A549 (cell line): ENCODE data around the gene CCDC157. TPM values are rescaled to one million over a fixed set of nuclear protein-coding genes. Genes with fewer than 3 reads are reported as not detected.

Source experiments
- ATAC-seq, 2 experiments: fragments of 200-7000 bp in 1 of 2; fragments of >200 bp in 1 of 2; cut with Nextera tagmentation in 1 of 2; cut with Tn5 transposase in 1 of 2; 3 replicates each; pipeline versions ENCODE4 v1.8.0 to v1.9.1; 2018 to 2020; ENCODE audit warnings: mild to moderate bottlenecking in 1 of 2, moderate library complexity in 1 of 2
- CTCF ChIA-PET: fragments of 300-600 bp; sonication (Branson Sonifier 250); formaldehyde crosslinking; extraction: SDS; loops from one replicate; lab custom pipeline; 2021; ENCODE audit warnings: antibody characterized with exemption, inconsistent platforms; lab: Yijun Ruan, JAX
- POLR2A ChIA-PET: fragments of 350-600 bp; formaldehyde crosslinking; extraction: SDS; loops from one replicate; lab custom pipeline; 2021; ENCODE audit warnings: antibody characterized with exemption, inconsistent platforms; lab: Yijun Ruan, JAX
- DNase-seq, 2 experiments: peaks; one replicate each; pipeline versions ENCODE4 v3.0.0 to v3.0.0-alpha.2; 2011 to 2016; ENCODE audit warnings: low read depth in 1 of 2, low spot score in 1 of 2
- FAIRE-seq: peaks from 2 replicates; lab custom pipeline; 2011; peaks lifted over from hg19 to GRCh38; lab: Jason Lieb, UNC
- H3K27ac ChIP-seq, 2 experiments: fragments of >200 bp; sonication (Bioruptor Twin); formaldehyde crosslinking; 3 replicates each; pipeline ENCODE4 v1.5.1; 2016 to 2017
- H3K4me1 ChIP-seq: fragments of >200 bp; sonication (Bioruptor Twin); formaldehyde crosslinking; 3 replicates; pipeline ENCODE4 v1.6.1; 2016
- H3K4me2 ChIP-seq: fragments of >200 bp; sonication (Bioruptor Twin); formaldehyde crosslinking; 3 replicates; pipeline ENCODE4 v1.6.1; 2016
- H3K4me3 ChIP-seq: fragments of >200 bp; sonication (Bioruptor Twin); formaldehyde crosslinking; 3 replicates; pipeline ENCODE4 v1.5.1; 2016
- H3K9me3 ChIP-seq: fragments of >200 bp; sonication (Bioruptor Twin); formaldehyde crosslinking; 3 replicates; pipeline ENCODE4 v1.6.1; 2016
- CBX8 ChIP-seq: fragments of 200-600 bp; sonication (generic); IDR thresholded peaks from 2 replicates; pipeline ENCODE4 v1.6.1; 2016
- CEBPB ChIP-seq, 2 experiments: fragments of >200 bp in 1 of 2; sonication (Bioruptor Twin) in 1 of 2; formaldehyde crosslinking in 1 of 2; IDR thresholded peaks; 2 replicates each; pipeline ENCODE4 v1.6.1; 2012 to 2016
- CHD4 ChIP-seq: fragments of 200-600 bp; sonication (generic); IDR thresholded peaks from 2 replicates; pipeline ENCODE4 v1.6.1; 2016; ENCODE audit warnings: antibody characterized with exemption, mild to moderate bottlenecking, borderline replicate concordance
- ESRRA ChIP-seq: fragments of 150-350 bp; IDR thresholded peaks from 2 replicates; pipeline ENCODE4 v1.6.1; 2014; ENCODE audit warnings: mild to moderate bottlenecking, low read length, borderline replicate concordance
- FOSB ChIP-seq: fragments of 250-450 bp; sonication (Bioruptor Pico); IDR thresholded peaks from 2 replicates; pipeline ENCODE4 v1.5.0; 2020; ENCODE audit warnings: mild to moderate bottlenecking, moderate library complexity
- FOXS1 ChIP-seq: fragments of 250-450 bp; sonication (Bioruptor Pico); IDR thresholded peaks from 2 replicates; pipeline ENCODE4 v1.5.0; 2020; ENCODE audit warnings: mild to moderate bottlenecking, moderate library complexity
- GATA3 ChIP-seq: IDR thresholded peaks from 2 replicates; pipeline ENCODE4 v1.6.1; 2012; ENCODE audit warnings: borderline replicate concordance
- HEYL ChIP-seq: fragments of 250-450 bp; sonication (Bioruptor Pico); IDR thresholded peaks from 2 replicates; pipeline ENCODE4 v1.8.0; 2021; ENCODE audit warnings: mild to moderate bottlenecking, moderate library complexity
- JUN ChIP-seq, 2 experiments: fragments of >200 bp; sonication (Bioruptor Twin); formaldehyde crosslinking; IDR thresholded peaks; 2 replicates in 1 of 2; 3 replicates in 1 of 2; pipeline ENCODE4 v1.6.1; 2016 to 2017
- JUNB ChIP-seq: fragments of >200 bp; sonication (Bioruptor Twin); formaldehyde crosslinking; IDR thresholded peaks from 2 replicates; pipeline ENCODE4 v1.6.1; 2016
- KDM1A ChIP-seq: fragments of 200-600 bp; sonication (generic); IDR thresholded peaks from 2 replicates; pipeline ENCODE4 v1.6.1; 2016; ENCODE audit warnings: low read depth, mild to moderate bottlenecking
- KDM5A ChIP-seq: fragments of 200-600 bp; sonication (generic); IDR thresholded peaks from 2 replicates; pipeline ENCODE4 v1.6.1; 2016; ENCODE audit warnings: antibody characterized with exemption, mild to moderate bottlenecking
- MAFK ChIP-seq: fragments of 450-650 bp; IDR thresholded peaks from 2 replicates; pipeline ENCODE4 v1.6.1; 2014; ENCODE audit not compliant: partially characterized antibody
- NFE2L2 ChIP-seq: fragments of 150-350 bp; conservative IDR thresholded peaks from 2 replicates; pipeline ENCODE4 v1.6.1; 2014; ENCODE audit warnings: low read length
- POLR2AphosphoS2 ChIP-seq: conservative IDR thresholded peaks from 2 replicates; pipeline ENCODE4 v1.6.1; 2012; ENCODE audit warnings: low read length, improper control_type of control experiment, inconsistent platforms
- RAD21 ChIP-seq, 2 experiments: fragments of >200 bp in 1 of 2; sonication (Bioruptor Twin) in 1 of 2; formaldehyde crosslinking in 1 of 2; IDR thresholded peaks in 1 of 2; conservative IDR thresholded peaks in 1 of 2; 2 replicates in 1 of 2; 3 replicates in 1 of 2; pipeline ENCODE4 v1.6.1; 2012 to 2018; ENCODE audit warnings: inconsistent platforms in 1 of 2
- RARB ChIP-seq: fragments of 250-450 bp; sonication (Bioruptor Pico); IDR thresholded peaks from 2 replicates; pipeline ENCODE4 v1.8.0; 2021; ENCODE audit warnings: mild to moderate bottlenecking, moderate library complexity
- TFCP2L1 ChIP-seq: fragments of 250-450 bp; sonication (Bioruptor Pico); IDR thresholded peaks from 2 replicates; pipeline ENCODE4 v1.5.0; 2021; ENCODE audit warnings: mild to moderate bottlenecking
- ZNF302 ChIP-seq: fragments of 250-450 bp; sonication (Bioruptor Pico); IDR thresholded peaks from 2 replicates; pipeline ENCODE4 v1.9.0; 2021; ENCODE audit warnings: inconsistent platforms, mild to moderate bottlenecking, moderate library complexity
- WGBS: methylation state at CpG from one replicate; pipeline ENCODE4 v1.1.6; 2017; ENCODE audit errors: missing lambda C conversion rate; 5-methylcytosine and 5-hydroxymethylcytosine counted together
- polyA plus RNA-seq, 4 experiments: library from polyadenylated mRNA; depleted of rRNA in 3 of 4; stranded (reverse); fragments of >200 nt; fragmentation: RNase III in 1 of 4; extraction: RNeasy Plus Mini Kit Qiagen cat#74134 plus additional on column Dnase treatment in 1 of 4; gene quantifications; 2 replicates in 3 of 4; 3 replicates in 1 of 4; pipeline ENCODE4 v1.2.3, GENCODE V29; 2011 to 2017
- TF ChIP-seq, protein P1 (sequence below): fragments of 150-350 bp; IDR thresholded peaks from 2 replicates; pipeline ENCODE4 v1.6.1; 2014; ENCODE audit warnings: low read depth, mild to moderate bottlenecking, low read length
- TF ChIP-seq, protein P2 (sequence below): fragments of >200 bp; sonication (Bioruptor Twin); formaldehyde crosslinking; IDR thresholded peaks from 2 replicates; pipeline ENCODE4 v1.6.1; 2016
- TF ChIP-seq, protein P3 (sequence below): fragments of >200 bp; sonication (Bioruptor Twin); formaldehyde crosslinking; IDR thresholded peaks from 3 replicates; pipeline ENCODE4 v1.6.1; 2016

The CCDC157 gene
- polyA plus RNA-seq, 2 of the 4 experiments (the other 2 are of a cell fraction) = 1.4 to 2.5 TPM

DNA sequence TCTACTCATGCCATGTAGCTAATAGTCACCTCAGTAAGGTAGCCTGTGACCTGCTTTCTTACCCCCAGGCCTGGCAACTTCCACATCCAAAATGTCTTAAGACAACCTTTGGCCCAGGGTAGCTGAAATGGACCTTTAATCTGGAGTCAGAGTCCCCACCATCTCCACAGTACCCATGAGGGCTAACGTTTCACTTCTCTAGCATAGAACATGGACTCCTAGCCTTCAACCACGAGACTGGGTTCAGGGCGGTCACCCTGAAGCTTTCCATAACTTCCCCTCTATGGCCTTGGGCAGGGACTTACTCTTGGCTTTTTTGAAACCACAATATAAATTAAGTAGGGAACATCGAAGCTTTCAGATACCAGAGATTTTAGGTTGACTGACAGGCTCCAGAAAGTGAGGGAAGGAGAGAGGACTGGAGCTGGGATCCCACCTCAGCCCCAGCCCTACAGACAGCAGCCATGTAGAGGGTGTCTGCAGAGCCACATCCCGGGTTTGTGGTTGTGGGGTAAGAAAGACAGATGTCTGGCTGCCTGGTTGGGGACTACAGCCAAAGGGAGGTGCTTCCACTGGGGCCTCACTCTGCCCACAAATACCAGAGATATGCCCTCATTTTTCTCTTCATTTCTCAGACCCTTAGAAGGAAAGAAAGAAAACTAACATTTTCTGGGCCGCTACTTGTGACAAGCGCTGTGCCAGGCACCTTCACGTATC is 32.6 kb upstream of the CCDC157 start:
- ATAC-seq = no peak
- H3K9me3 ChIP-seq = no peaks in the 10 kb centered on the region
- H3K27ac ChIP-seq = no peak overlapping the region
- H3K4me2 ChIP-seq = peak overlapping the region; percentile 93
- no peak overlapping the region for H3K4me3 ChIP-seq
- TF ChIP-seq TFCP2L1 (no peak), CEBPB (IDR thresholded peaks at IDR 0.05) (no peak), ESRRA (no peak), JUNB (no peak)
- TF ChIP-seq, protein P1, sequence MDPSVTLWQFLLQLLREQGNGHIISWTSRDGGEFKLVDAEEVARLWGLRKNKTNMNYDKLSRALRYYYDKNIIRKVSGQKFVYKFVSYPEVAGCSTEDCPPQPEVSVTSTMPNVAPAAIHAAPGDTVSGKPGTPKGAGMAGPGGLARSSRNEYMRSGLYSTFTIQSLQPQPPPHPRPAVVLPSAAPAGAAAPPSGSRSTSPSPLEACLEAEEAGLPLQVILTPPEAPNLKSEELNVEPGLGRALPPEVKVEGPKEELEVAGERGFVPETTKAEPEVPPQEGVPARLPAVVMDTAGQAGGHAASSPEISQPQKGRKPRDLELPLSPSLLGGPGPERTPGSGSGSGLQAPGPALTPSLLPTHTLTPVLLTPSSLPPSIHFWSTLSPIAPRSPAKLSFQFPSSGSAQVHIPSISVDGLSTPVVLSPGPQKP = no peak
- ChIA-PET CTCF (interaction anchor here (0.9 to 3.0 kb wide), 4 partner anchors 8 to 36 kb away, joined by 3 to 20 read pairs (median 6); no protein-coding TSS in a partner anchor), POLR2A (no interaction called here)
- 85% methylated on average over 8 of the region's 8 CpGs for WGBS
- DNase-seq = no peak
- no peak for FAIRE-seq
- H3K4me1 ChIP-seq = peaks cover 24% of the 10 kb centered on the region

DNA sequence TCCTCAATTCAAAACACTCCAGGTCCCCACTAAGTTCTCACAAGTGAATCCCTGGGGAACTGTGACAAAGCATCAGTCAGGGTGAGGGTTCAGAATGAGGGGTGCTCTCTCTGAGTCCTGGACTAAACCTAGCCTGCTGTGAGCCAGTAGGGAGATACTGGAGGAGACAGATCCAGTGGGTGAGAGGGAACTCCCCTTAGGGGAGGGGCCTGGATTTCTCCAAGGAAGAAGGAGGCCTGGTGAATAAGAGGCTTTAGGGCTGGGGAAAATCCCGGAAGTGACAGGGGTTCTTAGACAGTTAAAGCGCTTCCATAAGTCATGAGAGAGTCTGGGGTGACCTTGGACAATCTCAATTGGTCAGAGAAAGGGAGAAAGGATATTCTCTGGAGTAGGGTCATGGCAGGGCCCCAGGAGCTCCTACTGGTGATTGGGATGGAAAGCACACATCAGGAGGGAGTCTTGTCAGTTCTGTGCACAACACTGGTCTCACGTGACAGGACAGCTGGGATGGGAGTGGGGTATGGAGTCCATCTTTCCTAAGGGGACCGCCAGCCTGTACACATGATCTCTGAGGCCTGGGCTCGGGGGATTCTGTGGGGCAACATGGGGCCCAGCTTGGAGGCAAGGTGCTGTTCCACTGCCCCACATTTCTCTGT is 31.6 kb upstream of the CCDC157 start:
- ATAC-seq (peak in 1 of 2 experiments; percentile 69; a peak in 3 of 6 replicates), FAIRE-seq (no peak), DNase-seq (peak; percentile 47 to 54)
- ChIA-PET POLR2A (no interaction called here), CTCF (interaction anchor here (1.3 to 3.0 kb wide), 3 partner anchors 10 to 39 kb away, joined by 4 to 20 read pairs (median 7); no protein-coding TSS in a partner anchor)
- no peak for TF ChIP-seq TFCP2L1
- TF ChIP-seq, protein P2, sequence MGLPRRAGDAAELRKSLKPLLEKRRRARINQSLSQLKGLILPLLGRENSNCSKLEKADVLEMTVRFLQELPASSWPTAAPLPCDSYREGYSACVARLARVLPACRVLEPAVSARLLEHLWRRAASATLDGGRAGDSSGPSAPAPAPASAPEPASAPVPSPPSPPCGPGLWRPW = no peak
- no peak for TF ChIP-seq NFE2L2
- no peak for TF ChIP-seq MAFK
- no peak for TF ChIP-seq CHD4
- no peak for TF ChIP-seq HEYL
- TF ChIP-seq ZNF302 = no peak
- TF ChIP-seq, protein P3, sequence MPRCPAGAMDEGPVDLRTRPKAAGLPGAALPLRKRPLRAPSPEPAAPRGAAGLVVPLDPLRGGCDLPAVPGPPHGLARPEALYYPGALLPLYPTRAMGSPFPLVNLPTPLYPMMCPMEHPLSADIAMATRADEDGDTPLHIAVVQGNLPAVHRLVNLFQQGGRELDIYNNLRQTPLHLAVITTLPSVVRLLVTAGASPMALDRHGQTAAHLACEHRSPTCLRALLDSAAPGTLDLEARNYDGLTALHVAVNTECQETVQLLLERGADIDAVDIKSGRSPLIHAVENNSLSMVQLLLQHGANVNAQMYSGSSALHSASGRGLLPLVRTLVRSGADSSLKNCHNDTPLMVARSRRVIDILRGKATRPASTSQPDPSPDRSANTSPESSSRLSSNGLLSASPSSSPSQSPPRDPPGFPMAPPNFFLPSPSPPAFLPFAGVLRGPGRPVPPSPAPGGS = no peak
- no peak for TF ChIP-seq KDM1A
- no peaks in the 10 kb centered on the region for H3K9me3 ChIP-seq
- H3K4me2 ChIP-seq = peak overlapping the region; percentile 93
- 0 out of 3 replicates have a peak overlapping the region, but pooled peaks have one; percentile 6 for H3K4me3 ChIP-seq
- H3K27ac ChIP-seq = peak overlapping the region in 1 of 2 experiments; percentile 96; a peak in 2 of 6 replicates
- H3K4me1 ChIP-seq = peaks cover 24% of the 10 kb centered on the region
- 49% methylated on average over 4 of the region's 5 CpGs for WGBS

DNA sequence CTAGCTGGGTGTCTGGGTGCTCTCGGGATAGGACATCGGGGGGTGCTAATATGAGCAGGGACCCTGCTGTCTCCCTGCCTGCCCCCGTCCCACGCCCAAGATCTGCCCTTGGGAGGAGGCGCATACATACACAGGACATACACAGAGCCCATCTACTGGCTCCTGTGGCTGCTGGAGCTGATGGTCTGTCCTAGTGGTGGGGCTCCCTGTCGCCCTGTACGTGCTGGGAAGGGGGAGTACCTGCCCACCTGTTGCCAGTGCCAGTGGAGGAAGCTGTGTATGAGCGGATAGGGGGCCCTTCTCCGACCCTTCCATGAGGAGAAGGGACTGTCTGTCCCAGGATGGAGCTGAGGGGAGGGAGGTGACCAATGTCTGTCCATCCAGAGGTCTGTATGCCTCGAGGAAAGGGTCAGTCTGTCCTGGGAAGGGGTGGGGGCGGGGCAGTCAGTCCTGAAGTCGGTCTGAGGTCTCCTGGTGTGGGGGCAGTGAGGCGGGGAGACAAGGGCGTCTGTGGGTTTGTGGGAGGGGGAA is 31.0 kb upstream of the CCDC157 start:
- 74% methylated on average over 4 of the region's 14 CpGs for WGBS
- peaks cover 24% of the 10 kb centered on the region for H3K4me1 ChIP-seq
- H3K27ac ChIP-seq = peak overlapping the region; percentile 74 to 96
- H3K9me3 ChIP-seq = no peaks in the 10 kb centered on the region
- peak overlapping the region; percentile 93 for H3K4me2 ChIP-seq
- DNase-seq (no peak), ATAC-seq (peak in 1 of 2 experiments; percentile 3; a peak in 1 of 6 replicates), FAIRE-seq (no peak)
- ChIA-PET POLR2A (no interaction called here), CTCF (interaction anchor here (1.3 to 3.0 kb wide), 2 partner anchors 38 to 40 kb away, joined by 4 to 20 read pairs; no protein-coding TSS in a partner anchor)
- TF ChIP-seq, protein P3 = no peak
- TF ChIP-seq CHD4 (no peak), CBX8 (no peak), RARB (CRISPR knock-in tag) (no peak), KDM5A (no peak), FOXS1 (CRISPR knock-in tag) (no peak), JUN (IDR thresholded peaks at IDR 0.05) (no peak), FOSB (CRISPR knock-in tag) (no peak), POLR2AphosphoS2 (no peak), ZNF302 (no peak), GATA3 (no peak), RAD21 (conservative IDR thresholded peaks at IDR 0.05 in 1 of 2, IDR thresholded peaks at IDR 0.05 in 1 of 2) (no peak)
- peak overlapping the region; percentile 78 for H3K4me3 ChIP-seq
